ENCODE measurements around the gene DNER. TPM values are rescaled to one million over a fixed set of nuclear protein-coding genes. Genes with fewer than 3 reads are reported as not detected.

Gene DNER
- total RNA-seq, 1 experiment from 2014 or later, result 8.4 TPM

DNA sequence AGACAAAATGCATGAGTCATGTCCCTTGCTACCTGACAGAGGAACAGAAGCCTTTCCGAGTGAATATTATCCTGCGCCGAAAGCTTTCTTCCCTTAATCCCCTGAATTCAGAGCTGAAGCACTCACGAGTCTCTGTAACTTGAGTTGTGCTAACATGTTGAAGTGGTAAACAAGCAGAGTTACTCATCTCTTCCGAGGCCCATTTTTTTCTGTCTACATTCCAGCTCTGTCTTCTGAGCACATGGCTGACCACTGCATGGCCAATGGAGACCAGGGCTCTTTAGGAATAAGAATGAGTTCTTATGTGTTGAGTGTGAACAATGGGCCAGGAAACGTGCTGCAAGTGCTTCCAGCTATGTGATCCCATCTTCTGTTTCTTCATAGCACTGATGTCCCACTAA lies 370.2 kb downstream of the DNER start:
- POLR2A ChIA-PET (ENCODE audit: low non-redundant PET), result no interaction called here
- DNase-seq (ENCODE audit: low spot score), result no peak
- CTCF ChIA-PET, result no interaction called here

DNA sequence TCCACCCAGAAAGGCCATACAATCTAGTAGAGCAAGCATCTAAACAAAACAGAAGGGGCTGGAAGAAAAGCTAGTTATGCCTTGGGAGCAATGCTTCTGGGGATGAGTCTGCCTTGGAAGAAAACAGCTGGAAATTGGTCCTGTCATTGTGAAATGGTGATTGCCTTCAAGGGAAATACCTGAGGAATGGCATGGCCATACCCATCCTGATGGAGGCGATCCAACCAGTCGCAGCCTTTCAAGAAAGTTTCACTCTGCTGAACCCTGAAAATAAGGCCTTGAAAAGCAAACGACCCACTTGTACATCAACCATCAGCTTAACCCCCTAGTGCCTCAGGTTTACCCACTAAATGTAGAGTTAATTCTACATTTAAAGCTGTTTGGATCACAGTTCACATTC lies 370.7 kb downstream of the DNER start:
- intact Hi-C loops (cut with micrococcal nuclease; ENCODE audit: unreplicated experiment), result loop anchor here (2.0 kb wide), 1 partner anchor 243 kb away; no protein-coding TSS in a partner anchor
- Histone ChIP-seq H3K4me1 (ENCODE audit: insufficient read depth, low read length, poor library complexity, severe bottlenecking) (peaks cover 14% of the 10 kb centered on the region), H3K4me3 (ENCODE audit: low read depth, low read length, poor library complexity, severe bottlenecking) (no peak overlapping the region), H3K27ac (ENCODE audit: low read depth, low read length, poor library complexity, severe bottlenecking) (no peak overlapping the region), H3K27me3 (replicated peaks; ENCODE audit: insufficient read depth, low read depth, low read length, poor library complexity) (no peaks in the 10 kb centered on the region), H3K36me3 (ENCODE audit: insufficient read depth, low read length, poor library complexity, severe bottlenecking) (no peaks in the 10 kb centered on the region), H3K9me3 (ENCODE audit: low read depth, low read length, poor library complexity, severe bottlenecking) (no peaks in the 10 kb centered on the region)
- POLR2A ChIA-PET (ENCODE audit: low non-redundant PET), result no interaction called here
- TF ChIP-seq, protein P1, sequence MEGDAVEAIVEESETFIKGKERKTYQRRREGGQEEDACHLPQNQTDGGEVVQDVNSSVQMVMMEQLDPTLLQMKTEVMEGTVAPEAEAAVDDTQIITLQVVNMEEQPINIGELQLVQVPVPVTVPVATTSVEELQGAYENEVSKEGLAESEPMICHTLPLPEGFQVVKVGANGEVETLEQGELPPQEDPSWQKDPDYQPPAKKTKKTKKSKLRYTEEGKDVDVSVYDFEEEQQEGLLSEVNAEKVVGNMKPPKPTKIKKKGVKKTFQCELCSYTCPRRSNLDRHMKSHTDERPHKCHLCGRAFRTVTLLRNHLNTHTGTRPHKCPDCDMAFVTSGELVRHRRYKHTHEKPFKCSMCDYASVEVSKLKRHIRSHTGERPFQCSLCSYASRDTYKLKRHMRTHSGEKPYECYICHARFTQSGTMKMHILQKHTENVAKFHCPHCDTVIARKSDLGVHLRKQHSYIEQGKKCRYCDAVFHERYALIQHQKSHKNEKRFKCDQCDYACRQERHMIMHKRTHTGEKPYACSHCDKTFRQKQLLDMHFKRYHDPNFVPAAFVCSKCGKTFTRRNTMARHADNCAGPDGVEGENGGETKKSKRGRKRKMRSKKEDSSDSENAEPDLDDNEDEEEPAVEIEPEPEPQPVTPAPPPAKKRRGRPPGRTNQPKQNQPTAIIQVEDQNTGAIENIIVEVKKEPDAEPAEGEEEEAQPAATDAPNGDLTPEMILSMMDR (conservative IDR thresholded peaks at IDR 0.05; ENCODE audit: low read depth, low read length), result no peak
- no peak for TF ChIP-seq EZH2 (IDR thresholded peaks at IDR 0.05; ENCODE audit: borderline replicate concordance, low read depth, low read length, poor library complexity, severe bottlenecking)
- BruUV-seq (replicated peaks), result no TSS peak
- DNase-seq (ENCODE audit: low spot score), result no peak
- CTCF ChIA-PET, result no interaction called here

More for the DNA sequence above, 370.2 kb downstream of the DNER start:
- H3K4me1 ChIP-seq (ENCODE audit: insufficient read depth, low read length, poor library complexity, severe bottlenecking), result peaks cover 14% of the 10 kb centered on the region
- no peak overlapping the region for H3K4me3 ChIP-seq (ENCODE audit: low read depth, low read length, poor library complexity, severe bottlenecking)
- TF ChIP-seq, protein P1 (conservative IDR thresholded peaks at IDR 0.05; ENCODE audit: low read depth, low read length), result no peak
- no peak for TF ChIP-seq EZH2 (IDR thresholded peaks at IDR 0.05; ENCODE audit: borderline replicate concordance, low read depth, low read length, poor library complexity, severe bottlenecking)
- H3K27ac ChIP-seq (ENCODE audit: low read depth, low read length, poor library complexity, severe bottlenecking), result no peak overlapping the region
- no peaks in the 10 kb centered on the region for H3K36me3 ChIP-seq (ENCODE audit: insufficient read depth, low read length, poor library complexity, severe bottlenecking)
- H3K9me3 ChIP-seq (ENCODE audit: low read depth, low read length, poor library complexity, severe bottlenecking), result no peaks in the 10 kb centered on the region
- BruUV-seq (replicated peaks), result no TSS peak
- H3K27me3 ChIP-seq (replicated peaks; ENCODE audit: insufficient read depth, low read depth, low read length, poor library complexity), result no peaks in the 10 kb centered on the region
- intact Hi-C loops (cut with micrococcal nuclease; ENCODE audit: unreplicated experiment), result no loop called here

DNA sequence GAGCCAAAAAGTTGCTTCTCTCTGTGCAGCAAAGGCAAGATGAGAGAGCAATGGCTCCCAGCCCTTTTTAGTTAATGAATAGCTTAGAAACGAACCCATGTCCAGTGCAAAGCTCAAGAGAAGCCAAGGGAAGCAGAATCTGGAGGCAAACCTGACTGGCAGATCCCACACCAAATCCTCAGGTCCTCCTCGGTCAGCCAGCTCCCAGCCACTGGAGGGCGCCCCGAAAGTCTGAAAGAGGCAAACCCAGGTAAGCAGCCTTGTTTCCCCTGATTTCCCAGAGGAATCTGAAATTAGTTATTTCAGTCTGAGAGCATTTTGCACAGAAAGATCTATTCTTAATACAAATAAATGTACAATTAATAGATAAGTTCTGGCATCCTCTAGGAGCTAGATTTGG lies 372.0 kb downstream of the DNER start:
- H3K36me3 ChIP-seq (ENCODE audit: insufficient read depth, low read length, poor library complexity, severe bottlenecking), result no peaks in the 10 kb centered on the region
- CTCF ChIA-PET, result no interaction called here
- H3K4me3 ChIP-seq (ENCODE audit: low read depth, low read length, poor library complexity, severe bottlenecking), result no peak overlapping the region
- POLR2A ChIA-PET (ENCODE audit: low non-redundant PET), result no interaction called here
- no peaks in the 10 kb centered on the region for H3K9me3 ChIP-seq (ENCODE audit: low read depth, low read length, poor library complexity, severe bottlenecking)
- peaks cover 9% of the 10 kb centered on the region for H3K4me1 ChIP-seq (ENCODE audit: insufficient read depth, low read length, poor library complexity, severe bottlenecking)
- H3K27me3 ChIP-seq (replicated peaks; ENCODE audit: insufficient read depth, low read depth, low read length, poor library complexity), result no peaks in the 10 kb centered on the region
- peak; percentile 37 for DNase-seq (ENCODE audit: low spot score)
- H3K27ac ChIP-seq (ENCODE audit: low read depth, low read length, poor library complexity, severe bottlenecking), result no peak overlapping the region
- intact Hi-C loops (cut with micrococcal nuclease; ENCODE audit: unreplicated experiment), result loop anchor here (2.0 kb wide), 1 partner anchor 244 kb away; no protein-coding TSS in a partner anchor
- BruUV-seq (replicated peaks), result no TSS peak
- no peak for TF ChIP-seq EZH2 (IDR thresholded peaks at IDR 0.05; ENCODE audit: borderline replicate concordance, low read depth, low read length, poor library complexity, severe bottlenecking)
- TF ChIP-seq, protein P1 (conservative IDR thresholded peaks at IDR 0.05; ENCODE audit: low read depth, low read length), result peak; percentile 72
